ENCODE measurements around the gene CYBB.

CYBB gene

GRCh38 chrX:37753384-37753783 lies 26.5 kb upstream of the CYBB start:
- no peak overlapping the region for H3K4me3 ChIP-seq (ENCODE audit: low read depth, low read length)
- TF ChIP-seq CTCF (IDR thresholded peaks at IDR 0.05; ENCODE audit: borderline replicate concordance, insufficient read depth, low read depth, low read length): no peak

- TF ChIP-seq CTCF (IDR thresholded peaks at IDR 0.05; ENCODE audit: borderline replicate concordance, insufficient read depth, low read depth, low read length): no peak
- peak overlapping the region; percentile 2 for H3K4me3 ChIP-seq (ENCODE audit: low read depth, low read length)
Observed at GRCh38 chrX:37754516-37754915, 25.3 kb upstream of the CYBB start.

GRCh38 chrX:37755025-37755424 lies 24.8 kb upstream of the CYBB start:
- no peak for TF ChIP-seq CTCF (IDR thresholded peaks at IDR 0.05; ENCODE audit: borderline replicate concordance, insufficient read depth, low read depth, low read length)
- H3K4me3 ChIP-seq (ENCODE audit: low read depth, low read length): no peak overlapping the region

GRCh38 chrX:37757082-37757481 lies 22.8 kb upstream of the CYBB start:
- TF ChIP-seq CTCF (IDR thresholded peaks at IDR 0.05; ENCODE audit: borderline replicate concordance, insufficient read depth, low read depth, low read length): no peak
- H3K4me3 ChIP-seq (ENCODE audit: low read depth, low read length): no peak overlapping the region

GRCh38 chrX:37759351-37759750 lies 20.5 kb upstream of the CYBB start:
- H3K4me3 ChIP-seq (ENCODE audit: low read depth, low read length): no peak overlapping the region
- no peak for TF ChIP-seq CTCF (IDR thresholded peaks at IDR 0.05; ENCODE audit: borderline replicate concordance, insufficient read depth, low read depth, low read length)

GRCh38 chrX:37759878-37760418 lies 19.9 kb upstream of the CYBB start:
- no peak for TF ChIP-seq CTCF (IDR thresholded peaks at IDR 0.05; ENCODE audit: borderline replicate concordance, insufficient read depth, low read depth, low read length)
- no peak overlapping the region for H3K4me3 ChIP-seq (ENCODE audit: low read depth, low read length)

GRCh38 chrX:37763400-37763799 lies 16.5 kb upstream of the CYBB start:
- no peak overlapping the region for H3K4me3 ChIP-seq (ENCODE audit: low read depth, low read length)
- TF ChIP-seq CTCF (IDR thresholded peaks at IDR 0.05; ENCODE audit: borderline replicate concordance, insufficient read depth, low read depth, low read length): no peak
